ENCODE measurements around the gene GRIK5.

Gene GRIK5

GRCh38 chr19:42075364-42075615 is 5.3 kb upstream of the GRIK5 start:
- no peak for DNase-seq

GRCh38 chr19:42074513-42075363 is 4.7 kb upstream of the GRIK5 start:
- DNase-seq, result peak; percentile 18

GRCh38 chr19:42071247-42071646 is 1.2 kb upstream of the GRIK5 start:
- DNase-seq, result no peak

GRCh38 chr19:42068756-42069571 is 1.0 kb downstream of the GRIK5 start:
- no peak for DNase-seq

- DNase-seq, result no peak
Measured at GRCh38 chr19:42068361-42068755, 1.6 kb downstream of the GRIK5 start.

GRCh38 chr19:42067315-42067888 is 2.6 kb downstream of the GRIK5 start:
- DNase-seq, result no peak

GRCh38 chr19:42066075-42066754 is 3.8 kb downstream of the GRIK5 start:
- no peak for DNase-seq

GRCh38 chr19:42065511-42065910 is 4.5 kb downstream of the GRIK5 start:
- DNase-seq, result no peak

GRCh38 chr19:42065051-42065450 is 5.0 kb downstream of the GRIK5 start:
- no peak for DNase-seq

GRCh38 chr19:42064432-42064831 is 5.6 kb downstream of the GRIK5 start:
- DNase-seq, result no peak

GRCh38 chr19:42062381-42062780 is 7.6 kb downstream of the GRIK5 start:
- DNase-seq, result no peak

- no peak for DNase-seq
Measured at GRCh38 chr19:42060117-42060516, 9.9 kb downstream of the GRIK5 start.

- DNase-seq, result no peak
Measured at GRCh38 chr19:42059196-42059595, 10.8 kb downstream of the GRIK5 start.

- no peak for DNase-seq
Measured at GRCh38 chr19:42057846-42058245, 12.2 kb downstream of the GRIK5 start.

GRCh38 chr19:42054205-42054604 is 15.8 kb downstream of the GRIK5 start:
- no peak for DNase-seq

GRCh38 chr19:42053037-42053935 is 16.7 kb downstream of the GRIK5 start:
- DNase-seq, result no peak

- no peak for DNase-seq
Measured at GRCh38 chr19:42052241-42052863, 17.7 kb downstream of the GRIK5 start.

- DNase-seq, result no peak
Measured at GRCh38 chr19:42051166-42052115, 18.6 kb downstream of the GRIK5 start.

GRCh38 chr19:42048992-42049391 is 21.0 kb downstream of the GRIK5 start:
- peak; percentile 8 for DNase-seq

- DNase-seq, result no peak
Measured at GRCh38 chr19:42045575-42045974, 24.4 kb downstream of the GRIK5 start.
